LNCaP clone FGC (cell line): ENCODE results near the gene TRMT112.
A peak's percentile ranks its signal among the peaks of the same experiment; 100 is the strongest.

ENCODE experiments used
- DNase-seq: peaks from one replicate; pipeline ENCODE4 v3.0.0-alpha.2; 2011; ENCODE audit warnings: low read depth
- H3K4me3 ChIP-seq: 2 replicates; pipeline ENCODE4 v1.5.1; 2011; ENCODE audit warnings: mild to moderate bottlenecking, low read depth, low read length, control low read depth
- TF ChIP-seq, protein P1 (sequence below): IDR thresholded peaks from 2 replicates; pipeline ENCODE4 v1.5.1; 2012; ENCODE audit warnings: mild to moderate bottlenecking; ENCODE audit not compliant: control insufficient read depth, insufficient read depth; ENCODE audit errors: extremely low read depth

TRMT112 gene

DNA sequence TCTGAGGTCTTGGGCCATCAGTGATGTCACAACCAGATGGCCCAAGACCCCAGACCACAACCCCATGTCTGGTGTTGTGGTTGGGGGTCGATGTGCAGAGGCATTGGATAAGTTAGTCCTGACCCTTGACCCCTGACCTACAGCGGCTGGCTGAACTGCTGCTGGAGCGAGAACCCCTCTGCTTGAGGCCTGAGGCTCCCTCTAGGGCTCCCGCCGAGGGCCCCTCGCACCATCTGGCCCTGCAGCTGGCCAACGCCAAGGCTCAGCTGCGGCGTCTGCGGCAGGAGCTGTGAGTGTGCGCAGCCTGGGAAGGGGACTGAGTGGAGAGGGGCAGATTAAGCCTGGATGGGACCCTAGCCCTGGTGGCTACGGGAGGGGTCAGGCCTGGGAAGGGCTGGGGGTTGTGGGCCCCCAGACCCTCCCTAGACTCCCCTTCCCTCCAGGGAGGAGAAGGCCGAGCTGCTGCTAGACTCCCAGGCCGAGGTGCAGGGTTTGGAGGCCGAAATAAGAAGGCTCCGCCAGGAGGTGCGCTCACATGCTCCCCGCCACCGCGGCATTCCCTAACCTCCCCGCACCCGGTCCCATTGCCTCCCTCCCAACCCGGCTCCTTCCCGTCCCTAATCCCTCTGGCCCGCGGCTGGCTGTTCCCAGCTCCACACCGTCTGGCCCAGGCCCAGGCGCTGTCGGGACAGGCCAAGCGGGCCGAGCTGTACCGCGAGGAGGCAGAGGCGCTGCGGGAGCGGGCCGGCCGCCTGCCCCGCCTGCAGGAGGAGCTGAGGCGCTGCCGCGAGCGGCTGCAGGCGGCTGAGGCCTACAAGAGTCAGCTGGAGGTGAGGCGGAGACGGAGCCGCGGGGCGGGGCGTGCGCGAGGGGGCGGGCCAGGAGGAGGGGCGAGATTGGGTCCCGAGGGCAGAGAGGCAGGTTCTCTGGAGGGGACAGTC, 24.8 kb upstream of the TRMT112 start:
- TF ChIP-seq, protein P1, sequence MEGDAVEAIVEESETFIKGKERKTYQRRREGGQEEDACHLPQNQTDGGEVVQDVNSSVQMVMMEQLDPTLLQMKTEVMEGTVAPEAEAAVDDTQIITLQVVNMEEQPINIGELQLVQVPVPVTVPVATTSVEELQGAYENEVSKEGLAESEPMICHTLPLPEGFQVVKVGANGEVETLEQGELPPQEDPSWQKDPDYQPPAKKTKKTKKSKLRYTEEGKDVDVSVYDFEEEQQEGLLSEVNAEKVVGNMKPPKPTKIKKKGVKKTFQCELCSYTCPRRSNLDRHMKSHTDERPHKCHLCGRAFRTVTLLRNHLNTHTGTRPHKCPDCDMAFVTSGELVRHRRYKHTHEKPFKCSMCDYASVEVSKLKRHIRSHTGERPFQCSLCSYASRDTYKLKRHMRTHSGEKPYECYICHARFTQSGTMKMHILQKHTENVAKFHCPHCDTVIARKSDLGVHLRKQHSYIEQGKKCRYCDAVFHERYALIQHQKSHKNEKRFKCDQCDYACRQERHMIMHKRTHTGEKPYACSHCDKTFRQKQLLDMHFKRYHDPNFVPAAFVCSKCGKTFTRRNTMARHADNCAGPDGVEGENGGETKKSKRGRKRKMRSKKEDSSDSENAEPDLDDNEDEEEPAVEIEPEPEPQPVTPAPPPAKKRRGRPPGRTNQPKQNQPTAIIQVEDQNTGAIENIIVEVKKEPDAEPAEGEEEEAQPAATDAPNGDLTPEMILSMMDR = peak; percentile 69
- H3K4me3 ChIP-seq = peak overlapping the region; percentile 50
- peak; percentile 80 for DNase-seq

DNA sequence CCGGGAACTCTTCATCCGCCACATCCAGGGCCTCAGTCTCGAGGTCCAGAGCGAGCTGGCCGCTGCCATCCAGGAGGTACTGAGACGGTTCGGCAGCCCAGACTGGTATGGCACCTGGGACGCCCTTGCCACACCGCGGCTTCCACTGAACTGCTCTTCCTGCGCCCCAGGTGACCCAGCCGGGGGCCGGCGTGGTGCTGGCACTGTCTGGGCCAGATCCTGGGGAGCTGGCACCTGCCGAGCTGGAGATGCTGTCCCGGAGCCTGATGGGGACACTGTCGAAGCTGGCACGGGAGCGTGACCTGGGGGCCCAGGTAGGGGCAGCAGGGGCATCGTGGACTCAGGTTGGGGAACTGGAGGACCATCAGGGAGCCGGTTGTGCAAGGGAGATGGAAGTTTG, 24.1 kb upstream of the TRMT112 start:
- H3K4me3 ChIP-seq = no peak overlapping the region
- no peak for DNase-seq
- TF ChIP-seq, protein P1 = no peak

DNA sequence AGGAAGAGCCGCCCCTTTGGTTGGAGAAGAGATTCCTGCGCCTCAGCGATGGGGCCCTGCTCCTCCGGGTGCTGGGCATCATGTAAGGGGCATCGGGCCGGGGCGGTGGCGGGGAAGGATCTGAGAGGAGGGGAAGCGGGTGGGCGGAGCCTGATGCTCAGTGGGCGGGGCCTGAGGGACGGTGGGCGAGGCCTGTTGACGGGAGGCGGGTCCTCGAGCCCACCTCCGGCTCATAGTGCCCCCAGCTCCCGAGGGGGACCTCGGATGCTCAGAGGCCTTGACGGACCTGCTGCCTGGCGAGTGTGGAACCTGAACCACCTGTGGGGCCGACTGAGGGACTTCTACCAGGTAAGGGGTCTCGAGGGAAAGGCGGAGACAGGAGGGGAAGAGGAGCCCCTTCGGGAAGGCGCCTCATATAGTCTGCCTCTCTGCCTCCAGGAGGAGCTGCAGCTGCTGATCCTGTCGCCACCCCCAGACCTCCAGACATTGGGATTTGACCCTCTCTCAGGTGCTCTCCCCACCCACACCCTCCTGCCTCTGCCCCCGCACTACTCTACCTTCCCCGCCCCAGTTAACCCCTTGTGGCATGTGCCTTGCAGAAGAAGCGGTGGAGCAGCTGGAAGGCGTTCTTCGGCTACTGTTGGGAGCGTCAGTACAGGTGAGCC, 23.4 kb upstream of the TRMT112 start:
- H3K4me3 ChIP-seq = no peak overlapping the region
- TF ChIP-seq, protein P1 = no peak
- no peak for DNase-seq

DNA sequence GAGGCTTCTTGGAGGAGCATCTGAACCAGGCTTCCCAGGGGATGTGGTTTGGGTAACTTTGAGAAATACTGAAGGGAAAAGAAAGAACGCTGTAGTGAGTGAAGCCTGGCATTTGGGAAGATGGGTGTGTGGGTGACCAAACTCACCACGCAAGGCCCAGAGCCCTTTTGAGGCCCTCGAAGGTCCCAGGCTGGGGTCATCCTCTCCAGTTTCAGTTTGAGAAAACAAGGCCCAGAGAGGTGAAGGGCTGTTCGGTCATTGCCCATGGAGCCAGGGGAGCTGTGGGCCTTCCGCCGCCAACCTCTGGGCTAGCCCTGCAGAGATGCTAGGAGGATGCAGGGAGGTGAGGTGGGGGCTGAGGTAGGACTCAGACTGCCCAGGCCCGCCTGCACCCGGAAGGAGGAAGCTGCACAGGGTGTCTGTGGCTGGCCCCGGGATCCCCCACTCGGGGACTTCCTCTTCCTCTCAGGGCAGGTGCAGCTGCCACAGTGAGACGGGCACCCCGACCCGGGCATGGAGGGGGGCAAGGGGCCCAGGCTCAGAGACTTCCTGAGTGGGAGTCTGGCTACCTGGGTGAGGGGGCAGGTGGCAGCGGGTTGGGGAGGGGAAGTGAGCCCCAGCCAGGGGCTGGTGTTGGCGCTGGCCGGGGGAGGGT, 22.5 kb upstream of the TRMT112 start, which contains the start of gene CCDC88B:
Gene CCDC88B, plus strand, starts transcription at position 451 of the 655 bp plus-strand sequence. Its CDS starts 63 bp downstream, at position 514.
- H3K4me3 ChIP-seq = no peak within 1 kb of the TSS
- TF ChIP-seq, protein P1 = no peak
- no peak for DNase-seq

DNA sequence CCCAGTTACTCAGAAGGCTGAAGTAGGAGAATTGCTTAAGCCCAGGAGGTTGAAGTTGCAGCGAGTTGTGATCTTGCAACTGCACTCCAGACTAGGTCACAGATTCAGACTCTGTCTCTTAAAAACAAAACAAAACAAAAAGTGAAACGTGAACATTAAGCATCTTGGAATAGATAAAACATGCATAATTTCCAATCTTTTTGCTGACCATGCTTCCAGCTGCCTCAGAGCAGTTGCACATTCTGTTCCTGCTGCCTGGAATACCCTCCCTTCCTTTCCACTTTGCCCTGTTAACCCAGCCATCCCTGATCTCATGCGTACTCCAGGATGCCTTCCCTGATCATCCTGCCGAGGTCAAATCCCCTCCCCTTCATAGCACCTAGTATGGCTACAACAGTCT, 21.9 kb upstream of the TRMT112 start:
- TF ChIP-seq, protein P1 = no peak
- no peak for DNase-seq
- H3K4me3 ChIP-seq = no peak overlapping the region

DNA sequence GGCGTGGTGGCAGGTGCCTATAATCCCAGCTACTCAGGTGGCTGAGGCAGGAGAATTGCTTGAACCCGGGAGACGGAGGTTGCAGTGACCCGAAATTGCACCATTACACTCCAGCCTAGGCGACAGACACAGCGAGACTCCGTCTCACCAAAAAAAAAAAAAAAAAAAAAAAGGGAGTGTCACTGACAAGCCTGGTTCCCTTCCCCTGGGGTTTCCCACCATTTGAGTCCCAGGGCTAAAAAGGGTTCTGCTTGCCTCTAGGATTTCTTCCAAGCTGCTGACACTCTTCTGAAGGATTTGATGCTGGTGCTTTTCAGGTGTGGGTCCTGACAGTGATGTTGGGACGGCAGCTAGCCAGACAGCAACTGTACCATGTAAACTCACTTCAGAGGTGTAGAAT, 21.4 kb upstream of the TRMT112 start:
- no peak for DNase-seq
- TF ChIP-seq, protein P1 = no peak
- H3K4me3 ChIP-seq = no peak overlapping the region
